Upper lobe of left lung (tissue), 4 donors: ENCODE measurements around the gene NEDD8.

ENCODE experiments used
- EP300 ChIP-seq, 4 donors: sonication (generic); formaldehyde crosslinking; IDR thresholded peaks; one replicate each; pipeline ENCODE4 v1.5.1; 2017; ENCODE audit warnings: antibody characterized with exemption in 4 of 4, control low read depth in 2 of 4
- POLR2AphosphoS5 ChIP-seq, 2 donors: sonication (generic); formaldehyde crosslinking; IDR thresholded peaks; one replicate each; pipeline ENCODE4 v1.5.1; 2017; ENCODE audit warnings: antibody characterized with exemption in 2 of 2
- TF ChIP-seq, protein P1 (sequence below), 6 experiments: fragments of 450-650 bp in 4 of 6; fragments of 200-600 bp in 2 of 6; sonication (generic) in 2 of 6; IDR thresholded peaks; one replicate each; pipeline ENCODE4 v1.5.1; 2016 to 2019; ENCODE audit warnings: antibody characterized with exemption in 6 of 6

DNA sequence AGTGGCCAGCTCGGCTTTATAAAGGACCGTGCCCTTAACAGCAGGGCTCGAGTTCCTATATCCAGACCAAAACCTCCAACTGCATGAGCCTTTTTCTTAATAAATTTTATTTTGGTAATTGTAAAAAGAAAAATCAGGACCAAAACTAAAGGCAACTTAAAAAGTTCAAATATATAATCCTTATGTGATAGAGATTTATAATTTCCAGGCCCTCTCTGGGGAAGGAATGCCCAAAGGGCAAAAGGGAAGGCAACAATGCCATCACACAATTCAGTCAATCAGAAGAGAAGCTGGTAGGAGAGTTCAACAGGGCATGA is 43.1 kb downstream of the NEDD8 start:
- no peak for TF ChIP-seq EP300 (IDR thresholded peaks at IDR 0.05)
- no peak for TF ChIP-seq POLR2AphosphoS5 (IDR thresholded peaks at IDR 0.05)
- TF ChIP-seq, protein P1, sequence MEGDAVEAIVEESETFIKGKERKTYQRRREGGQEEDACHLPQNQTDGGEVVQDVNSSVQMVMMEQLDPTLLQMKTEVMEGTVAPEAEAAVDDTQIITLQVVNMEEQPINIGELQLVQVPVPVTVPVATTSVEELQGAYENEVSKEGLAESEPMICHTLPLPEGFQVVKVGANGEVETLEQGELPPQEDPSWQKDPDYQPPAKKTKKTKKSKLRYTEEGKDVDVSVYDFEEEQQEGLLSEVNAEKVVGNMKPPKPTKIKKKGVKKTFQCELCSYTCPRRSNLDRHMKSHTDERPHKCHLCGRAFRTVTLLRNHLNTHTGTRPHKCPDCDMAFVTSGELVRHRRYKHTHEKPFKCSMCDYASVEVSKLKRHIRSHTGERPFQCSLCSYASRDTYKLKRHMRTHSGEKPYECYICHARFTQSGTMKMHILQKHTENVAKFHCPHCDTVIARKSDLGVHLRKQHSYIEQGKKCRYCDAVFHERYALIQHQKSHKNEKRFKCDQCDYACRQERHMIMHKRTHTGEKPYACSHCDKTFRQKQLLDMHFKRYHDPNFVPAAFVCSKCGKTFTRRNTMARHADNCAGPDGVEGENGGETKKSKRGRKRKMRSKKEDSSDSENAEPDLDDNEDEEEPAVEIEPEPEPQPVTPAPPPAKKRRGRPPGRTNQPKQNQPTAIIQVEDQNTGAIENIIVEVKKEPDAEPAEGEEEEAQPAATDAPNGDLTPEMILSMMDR (IDR thresholded peaks at IDR 0.05): no peak
